SKM-1 treated with dmso at 0.1 percent for 144 hours (cell line): ENCODE results near the gene BRD7.

ENCODE experiments used
- DNase-seq: peaks from one replicate; lab custom pipeline; 2025; ENCODE audit not compliant: unreplicated experiment; lab: John Stamatoyannopoulos, UW

The BRD7 gene

GRCh38 chr16:50390371-50390771 is 21.6 kb upstream of the BRD7 start:
- DNase-seq, result no peak

GRCh38 chr16:50389900-50390299 is 21.1 kb upstream of the BRD7 start:
- DNase-seq, result no peak

GRCh38 chr16:50388496-50388895 is 19.7 kb upstream of the BRD7 start:
- no peak for DNase-seq

GRCh38 chr16:50386774-50387173 is 18.0 kb upstream of the BRD7 start:
- no peak for DNase-seq

- no peak for DNase-seq
Observed at GRCh38 chr16:50386139-50386538, 17.4 kb upstream of the BRD7 start.

GRCh38 chr16:50384500-50385135 is 15.8 kb upstream of the BRD7 start:
- DNase-seq, result no peak

GRCh38 chr16:50381679-50382440 is 13.1 kb upstream of the BRD7 start:
- DNase-seq, result no peak

- no peak for DNase-seq
Observed at GRCh38 chr16:50378417-50378816, 9.6 kb upstream of the BRD7 start.

- DNase-seq, result no peak
Observed at GRCh38 chr16:50377001-50377400, 8.2 kb upstream of the BRD7 start.

- no peak for DNase-seq
Observed at GRCh38 chr16:50373780-50374179, 5.0 kb upstream of the BRD7 start.

GRCh38 chr16:50373345-50373701 is 4.5 kb upstream of the BRD7 start:
- no peak for DNase-seq

GRCh38 chr16:50372611-50373344 is 4.0 kb upstream of the BRD7 start:
- DNase-seq, result no peak

- DNase-seq, result no peak
Observed at GRCh38 chr16:50371936-50372595, 3.3 kb upstream of the BRD7 start.

GRCh38 chr16:50371036-50371716 is 2.4 kb upstream of the BRD7 start:
- no peak for DNase-seq

- DNase-seq, result no peak
Observed at GRCh38 chr16:50369133-50369804, 481 bp upstream of the BRD7 start.

GRCh38 chr16:50367777-50368409 is 895 bp downstream of the BRD7 start:
- DNase-seq, result no peak

GRCh38 chr16:50365791-50366575 is 2.8 kb downstream of the BRD7 start:
- no peak for DNase-seq

GRCh38 chr16:50363656-50364055 is 5.1 kb downstream of the BRD7 start:
- no peak for DNase-seq

GRCh38 chr16:50360779-50361178 is 8.0 kb downstream of the BRD7 start:
- DNase-seq, result no peak
